Ectodermal cell (in vitro differentiated cells): ENCODE data around the gene EFL1.

ENCODE experiments used
- H3K27ac ChIP-seq: 2 replicates; pipeline ENCODE4 v1.7.0; 2013; ENCODE audit warnings: mild to moderate bottlenecking, low read depth, low read length; ENCODE audit not compliant: insufficient read depth, poor library complexity, severe bottlenecking
- H3K27me3 ChIP-seq: 2 replicates; pipeline ENCODE4 v1.7.0; 2013; ENCODE audit warnings: mild to moderate bottlenecking, low read length; ENCODE audit not compliant: insufficient read depth, control insufficient read depth, poor library complexity, severe bottlenecking
- H3K36me3 ChIP-seq: one replicate; pipeline ENCODE4 v1.7.0; 2013; ENCODE audit warnings: low read length; ENCODE audit not compliant: control insufficient read depth, insufficient read depth
- H3K4me1 ChIP-seq: one replicate; pipeline ENCODE4 v1.7.0; 2013; ENCODE audit warnings: low read length; ENCODE audit not compliant: control insufficient read depth, insufficient read depth
- H3K4me3 ChIP-seq: 2 replicates; pipeline ENCODE4 v1.7.0; 2013; ENCODE audit warnings: low read depth, low read length, control low read depth; ENCODE audit not compliant: insufficient read depth
- H3K9me3 ChIP-seq: 2 replicates; pipeline ENCODE4 v1.7.0; 2013; ENCODE audit warnings: mild to moderate bottlenecking, low read length, moderate library complexity; ENCODE audit not compliant: control insufficient read depth
- WGBS, 2 experiments: methylation state at CpG; one replicate each; pipeline ENCODE4 v1.1.7; 2013; ENCODE audit warnings: missing lambda C conversion rate in 2 of 2; 5-methylcytosine and 5-hydroxymethylcytosine counted together

Gene EFL1

DNA sequence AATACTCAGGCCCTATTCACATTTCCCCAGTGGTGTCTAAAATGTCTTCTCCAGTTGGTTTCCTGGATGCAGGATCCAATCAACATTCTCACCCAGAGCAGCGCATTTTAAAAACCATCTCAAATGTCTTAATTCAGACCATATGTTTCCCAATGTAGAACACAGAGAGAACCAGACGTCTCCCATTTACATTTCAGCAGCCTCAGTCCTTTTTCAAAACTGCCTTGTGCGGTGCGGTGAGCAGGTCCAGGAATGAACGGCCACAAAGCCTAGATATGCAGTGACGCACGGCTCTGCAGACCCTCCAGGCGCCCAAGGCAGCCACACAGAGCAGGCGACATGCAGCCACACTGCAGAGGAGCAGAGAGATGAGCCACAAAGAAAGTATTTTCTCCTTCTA is 150.6 kb downstream of the EFL1 start:
- Histone ChIP-seq H3K27ac (no peak overlapping the region), H3K36me3 (no peaks in the 10 kb centered on the region), H3K27me3 (no peaks in the 10 kb centered on the region), H3K9me3 (no peaks in the 10 kb centered on the region), H3K4me3 (no peak overlapping the region), H3K4me1 (no peaks in the 10 kb centered on the region)
- 94 to 95% methylated on average over 9 of the region's 9 CpGs for WGBS, 2 experiments

GRCh38 chr15:82110144-82110543 is 152.4 kb downstream of the EFL1 start:
- WGBS, 2 experiments = 93 to 94% methylated on average over 5 of the region's 5 CpGs
- no peaks in the 10 kb centered on the region for H3K36me3 ChIP-seq
- H3K9me3 ChIP-seq = no peaks in the 10 kb centered on the region
- no peaks in the 10 kb centered on the region for H3K27me3 ChIP-seq
- H3K27ac ChIP-seq = no peak overlapping the region
- H3K4me3 ChIP-seq = no peak overlapping the region
- H3K4me1 ChIP-seq = no peaks in the 10 kb centered on the region

GRCh38 chr15:82108489-82109078 is 153.9 kb downstream of the EFL1 start:
- Histone ChIP-seq H3K36me3 (no peaks in the 10 kb centered on the region), H3K27me3 (no peaks in the 10 kb centered on the region), H3K9me3 (no peaks in the 10 kb centered on the region), H3K27ac (no peak overlapping the region), H3K4me1 (no peaks in the 10 kb centered on the region), H3K4me3 (no peak overlapping the region)
- 68 to 71% methylated on average over 9 of the region's 9 CpGs for WGBS, 2 experiments

DNA sequence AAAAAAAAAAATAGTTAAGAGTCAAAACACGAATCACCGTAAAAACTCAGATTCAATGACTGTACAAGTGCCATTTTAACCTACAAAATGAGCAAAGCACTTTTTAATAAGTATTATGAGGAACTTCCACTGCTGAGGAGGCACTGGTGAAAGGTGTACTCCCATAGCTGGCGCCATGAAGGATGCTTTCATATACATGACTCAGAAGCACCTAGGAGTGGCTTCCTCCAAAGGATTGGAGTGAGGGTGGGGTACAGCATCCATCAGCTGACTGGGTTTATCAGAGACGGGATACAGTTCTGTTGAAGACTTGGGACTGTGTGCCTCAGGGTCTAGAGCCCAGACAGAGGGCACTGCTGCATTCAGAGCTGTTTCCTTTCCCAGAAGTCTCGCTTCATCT is 155.9 kb downstream of the EFL1 start:
- WGBS, 2 experiments = 92 to 95% methylated on average over 5 of the region's 5 CpGs

GRCh38 chr15:82105451-82106215 is 156.9 kb downstream of the EFL1 start:
- Histone ChIP-seq H3K4me1 (no peaks in the 10 kb centered on the region), H3K9me3 (no peaks in the 10 kb centered on the region), H3K36me3 (no peaks in the 10 kb centered on the region), H3K4me3 (no peak overlapping the region), H3K27ac (no peak overlapping the region), H3K27me3 (no peaks in the 10 kb centered on the region)
- WGBS, 2 experiments = 88 to 93% methylated on average over 5 to 7 of the region's 7 CpGs

More for the DNA sequence above, 155.9 kb downstream of the EFL1 start:
- H3K27me3 ChIP-seq = no peaks in the 10 kb centered on the region
- no peaks in the 10 kb centered on the region for H3K9me3 ChIP-seq
- H3K4me1 ChIP-seq = no peaks in the 10 kb centered on the region
- no peak overlapping the region for H3K27ac ChIP-seq
- no peak overlapping the region for H3K4me3 ChIP-seq
- H3K36me3 ChIP-seq = no peaks in the 10 kb centered on the region

DNA sequence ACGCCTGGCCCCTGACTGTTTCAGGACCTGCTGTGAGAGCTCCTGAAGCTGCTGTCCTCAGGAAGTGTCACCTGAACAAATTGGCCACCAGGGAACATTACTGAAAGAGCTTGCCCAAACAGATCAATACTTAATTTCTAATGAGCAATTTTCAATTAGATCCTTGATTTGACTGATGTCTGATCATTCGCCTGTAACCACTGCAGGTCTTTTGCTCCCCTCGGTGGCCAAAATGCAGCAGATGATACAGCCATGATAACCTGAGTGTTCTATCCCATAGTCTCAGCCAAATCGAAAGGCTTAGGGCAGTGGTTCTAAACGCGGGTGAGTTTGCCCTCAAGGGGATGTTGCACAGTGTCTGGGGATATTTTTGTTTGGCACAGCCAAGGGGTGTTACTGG is 159.1 kb downstream of the EFL1 start:
- WGBS, 2 experiments = 87 to 91% methylated on average over 6 of the region's 6 CpGs
- no peaks in the 10 kb centered on the region for H3K27me3 ChIP-seq
- H3K9me3 ChIP-seq = no peaks in the 10 kb centered on the region
- no peak overlapping the region for H3K27ac ChIP-seq
- no peaks in the 10 kb centered on the region for H3K36me3 ChIP-seq
- no peak overlapping the region for H3K4me3 ChIP-seq
- H3K4me1 ChIP-seq = peaks cover 9% of the 10 kb centered on the region

- Histone ChIP-seq H3K9me3 (no peaks in the 10 kb centered on the region), H3K27me3 (no peaks in the 10 kb centered on the region), H3K27ac (no peak overlapping the region), H3K36me3 (no peaks in the 10 kb centered on the region), H3K4me1 (peaks cover 9% of the 10 kb centered on the region), H3K4me3 (no peak overlapping the region)
- 58 to 61% methylated on average over 12 of the region's 12 CpGs for WGBS, 2 experiments
These were observed 162.2 kb downstream of the EFL1 start for GRCh38 chr15:82100111-82100929.

- Histone ChIP-seq H3K36me3 (no peaks in the 10 kb centered on the region), H3K4me3 (no peak overlapping the region), H3K9me3 (no peaks in the 10 kb centered on the region), H3K27me3 (no peaks in the 10 kb centered on the region), H3K27ac (no peak overlapping the region), H3K4me1 (peaks cover 9% of the 10 kb centered on the region)
- WGBS, 2 experiments = 93 to 96% methylated on average over 15 of the region's 15 CpGs
These were observed 163.9 kb downstream of the EFL1 start for GRCh38 chr15:82098674-82099073.

DNA sequence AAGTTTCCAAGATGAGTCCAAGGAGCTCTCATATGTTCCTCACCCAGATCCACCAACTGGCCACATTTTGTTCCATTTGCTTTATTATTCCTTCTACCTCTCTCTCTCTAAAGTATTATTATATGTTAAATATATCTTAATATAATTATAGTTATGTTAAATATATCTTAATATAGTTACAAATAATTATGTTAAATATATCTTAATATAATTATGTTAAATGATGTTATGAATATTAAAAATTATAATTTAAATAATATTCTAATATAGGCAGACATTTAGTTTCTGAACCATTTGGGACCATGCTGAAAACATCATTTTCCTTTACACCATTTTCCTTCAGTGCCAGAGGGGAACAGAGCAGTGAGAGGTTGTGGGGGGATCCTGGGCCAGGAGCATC is 166.7 kb downstream of the EFL1 start:
- Histone ChIP-seq H3K9me3 (no peaks in the 10 kb centered on the region), H3K4me3 (no peak overlapping the region), H3K27me3 (no peaks in the 10 kb centered on the region), H3K36me3 (no peaks in the 10 kb centered on the region), H3K27ac (no peak overlapping the region), H3K4me1 (peaks cover 9% of the 10 kb centered on the region)

- H3K4me3 ChIP-seq = no peak overlapping the region
- no peaks in the 10 kb centered on the region for H3K9me3 ChIP-seq
- no peak overlapping the region for H3K27ac ChIP-seq
- no peaks in the 10 kb centered on the region for H3K36me3 ChIP-seq
- no peaks in the 10 kb centered on the region for H3K27me3 ChIP-seq
- H3K4me1 ChIP-seq = no peaks in the 10 kb centered on the region
- 94 to 96% methylated on average over 13 of the region's 13 CpGs for WGBS, 2 experiments
These were observed 168.7 kb downstream of the EFL1 start for GRCh38 chr15:82093774-82094211.
